HG03521 (cell line): ENCODE data around the gene BANF2.
"Not testable (repeated sequence)": the region's sequence is repeated elsewhere in the genome, so short reads cannot be mapped to it uniquely, and the experiment has no call there.

Experiments used
- ATAC-seq: cut with Tn5 transposase; IDR thresholded peaks from one replicate; pipeline ENCODE4 v1.9.1; 2021; ENCODE audit warnings: mild to moderate bottlenecking, moderate library complexity; ENCODE audit not compliant: unreplicated experiment

Gene BANF2

DNA sequence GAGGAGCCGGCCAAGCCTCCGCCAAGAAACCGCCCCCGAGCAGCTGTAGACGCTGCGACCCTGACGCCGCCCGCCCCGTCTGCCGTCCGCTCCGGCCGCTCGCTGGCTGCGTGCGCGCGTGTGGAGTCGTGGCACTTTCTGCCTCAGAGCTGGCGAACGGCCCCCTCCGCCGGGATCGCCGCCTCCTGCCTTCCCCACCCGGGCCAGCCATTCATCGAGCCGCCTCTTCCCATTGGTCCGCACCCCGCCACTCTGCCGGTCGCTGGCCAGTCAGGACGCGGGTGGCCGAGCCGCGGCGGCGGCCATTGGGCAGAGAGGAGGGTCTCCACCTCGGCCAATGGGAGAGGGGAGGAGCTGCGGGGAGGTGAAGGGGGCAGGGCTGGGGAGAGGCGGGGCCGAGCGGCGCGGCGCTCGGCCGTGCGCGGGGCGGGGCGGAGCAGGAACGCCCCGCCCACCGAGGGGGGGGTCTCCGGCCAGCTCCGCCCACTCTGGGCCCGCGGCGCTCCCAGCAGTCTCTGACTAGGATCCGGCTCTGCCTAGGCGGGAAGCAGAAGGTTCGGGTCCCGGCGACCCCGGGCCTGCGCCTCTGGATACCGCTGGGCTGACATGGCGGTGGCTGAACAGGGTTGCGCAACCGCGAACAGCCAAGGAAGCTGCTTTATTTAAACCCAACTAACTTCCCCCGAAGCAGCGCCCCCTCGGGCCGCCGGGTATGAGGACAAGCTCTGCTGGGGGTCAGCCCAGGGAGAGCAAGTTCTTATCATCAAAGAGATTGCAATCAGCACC, 17.5 kb upstream of the BANF2 start, which contains the start of gene RRBP1:
TSS of gene RRBP1 (minus strand) at position 140 of the 786 bp plus-strand sequence. CDS start 21,735 bp downstream, outside the sequence.
- peak; percentile 83 for ATAC-seq

DNA sequence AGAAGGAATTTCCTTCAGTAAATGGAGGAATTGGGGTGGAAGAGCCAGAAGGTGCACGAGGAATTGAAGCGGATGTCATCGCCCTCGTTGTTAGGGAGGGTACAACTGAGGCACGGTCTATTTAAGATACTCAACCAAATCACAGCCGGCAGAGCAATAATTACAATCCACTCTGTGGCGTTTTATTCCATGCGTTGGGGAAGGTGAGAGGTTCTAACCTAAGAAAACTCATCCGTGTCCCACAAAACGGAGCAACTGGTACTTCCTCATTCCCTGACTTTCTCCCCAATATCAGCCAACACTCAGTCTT, 16.9 kb upstream of the BANF2 start:
- no peak for ATAC-seq

DNA sequence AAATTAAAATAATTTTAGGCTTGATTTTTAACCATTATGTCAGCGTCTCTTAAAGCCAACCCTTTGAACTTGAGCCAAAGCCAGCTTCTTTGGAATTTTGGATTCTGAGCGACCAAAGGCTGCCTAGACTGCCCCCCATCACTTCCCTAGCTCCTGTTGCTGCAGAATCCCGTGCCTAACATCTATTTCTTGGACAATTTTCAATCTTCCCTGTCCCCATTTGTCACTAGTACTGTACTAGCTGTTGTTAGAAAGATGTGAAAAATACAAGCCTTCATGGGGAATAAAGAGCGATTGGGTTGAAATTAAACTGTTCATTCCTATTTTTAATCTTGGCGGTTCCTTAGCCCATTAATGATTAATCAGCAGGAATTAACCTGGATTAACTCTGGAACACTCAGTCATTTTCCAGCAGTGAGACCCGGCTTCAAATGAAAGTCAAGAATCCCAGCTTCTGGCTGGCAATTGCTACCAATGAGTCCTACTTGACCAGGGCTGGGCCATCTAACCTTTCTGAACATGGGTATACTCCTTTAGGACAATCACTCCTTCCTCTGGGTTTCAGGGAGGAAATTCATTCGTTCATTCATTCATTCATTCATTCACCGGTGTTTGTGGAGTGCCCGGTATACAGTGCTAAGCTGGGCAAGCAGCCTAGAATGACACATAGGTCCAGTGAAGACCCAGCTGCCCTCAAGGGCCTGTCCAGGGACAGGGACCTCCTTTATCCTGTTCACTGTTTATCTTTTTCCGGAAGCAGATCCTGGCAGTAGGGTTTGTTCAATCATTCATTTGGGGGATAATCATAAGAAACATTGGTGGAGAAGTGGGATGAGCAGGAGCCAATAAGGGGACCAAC, 16.3 kb upstream of the BANF2 start:
- ATAC-seq, result no peak

DNA sequence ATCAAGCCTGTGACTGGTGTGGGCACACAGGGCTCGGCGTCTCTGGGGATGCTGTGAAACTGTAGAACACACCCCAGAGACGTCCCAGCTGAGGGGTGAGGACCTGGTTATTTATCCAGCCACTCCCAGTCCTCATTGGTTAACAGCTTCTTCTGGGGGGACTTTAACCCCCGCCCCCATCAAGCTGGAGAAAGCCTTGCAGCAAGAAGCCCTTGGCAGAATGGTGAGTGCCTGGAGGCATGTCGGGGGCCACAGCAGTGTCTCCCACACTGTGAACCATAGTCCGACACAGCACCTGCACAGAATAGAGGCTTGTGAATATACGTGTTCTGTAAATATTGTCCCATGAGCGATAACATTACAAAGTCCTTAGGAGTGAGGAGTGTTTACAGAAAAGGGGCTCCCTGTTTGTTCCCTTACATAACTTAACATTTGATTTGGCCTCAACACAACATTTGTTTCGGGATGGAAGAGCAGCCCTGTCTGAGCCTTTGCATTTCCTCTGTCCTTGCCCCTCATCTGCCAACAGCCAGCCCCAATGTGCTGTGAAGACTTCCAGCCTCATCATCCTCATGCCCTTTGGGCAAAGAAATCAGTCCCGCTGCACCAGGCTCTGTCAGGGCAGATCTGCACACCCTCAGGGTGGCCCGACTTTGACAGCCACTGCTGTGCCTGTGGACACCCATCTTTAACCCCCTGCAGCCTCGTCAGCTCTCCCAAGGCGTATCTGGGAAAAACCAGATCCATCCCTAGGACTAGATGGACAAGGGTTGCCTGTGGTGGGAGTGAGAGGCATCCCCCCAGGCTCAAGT, 15.5 kb upstream of the BANF2 start:
- ATAC-seq, result no peak

DNA sequence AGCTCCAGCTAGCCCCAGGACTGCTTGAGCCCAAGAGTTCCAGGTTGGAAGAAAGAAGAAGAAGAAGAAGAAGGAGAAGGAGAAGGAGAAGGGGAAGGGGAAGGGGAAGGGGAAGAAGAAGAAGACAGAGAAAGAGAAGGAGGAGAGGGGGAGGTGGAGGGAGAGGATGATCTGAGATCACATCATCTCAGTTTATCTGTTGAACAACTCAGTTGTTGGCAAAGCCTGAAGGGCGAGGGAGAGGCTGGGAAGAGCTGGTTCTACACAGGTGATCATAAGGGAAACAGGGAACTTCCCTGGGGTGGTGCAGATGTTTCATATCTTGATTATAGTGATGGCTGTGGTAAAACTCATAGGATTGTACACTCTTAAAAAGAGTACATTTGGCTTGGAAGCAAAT, 14.6 kb upstream of the BANF2 start:
- ATAC-seq, result no peak

DNA sequence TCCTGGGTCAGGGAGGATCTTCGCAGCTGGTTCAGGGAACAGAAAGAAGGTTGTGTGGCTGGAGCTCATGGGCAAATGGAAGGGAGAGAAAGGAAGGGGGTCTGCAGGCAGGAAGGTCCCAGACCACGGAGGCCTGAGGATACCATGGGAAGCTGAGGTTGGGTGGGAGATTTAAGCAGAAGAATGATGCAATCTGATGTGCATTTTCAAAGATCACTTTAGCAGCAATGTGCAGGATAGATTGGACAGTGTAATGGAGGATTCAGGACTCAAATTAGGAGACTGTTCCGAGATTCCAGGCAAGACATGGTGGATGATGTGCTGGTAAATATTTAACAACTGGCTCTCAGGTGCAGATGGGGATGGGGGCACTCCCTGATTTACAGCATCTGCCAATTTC, 12.0 kb upstream of the BANF2 start:
- ATAC-seq, result no peak

DNA sequence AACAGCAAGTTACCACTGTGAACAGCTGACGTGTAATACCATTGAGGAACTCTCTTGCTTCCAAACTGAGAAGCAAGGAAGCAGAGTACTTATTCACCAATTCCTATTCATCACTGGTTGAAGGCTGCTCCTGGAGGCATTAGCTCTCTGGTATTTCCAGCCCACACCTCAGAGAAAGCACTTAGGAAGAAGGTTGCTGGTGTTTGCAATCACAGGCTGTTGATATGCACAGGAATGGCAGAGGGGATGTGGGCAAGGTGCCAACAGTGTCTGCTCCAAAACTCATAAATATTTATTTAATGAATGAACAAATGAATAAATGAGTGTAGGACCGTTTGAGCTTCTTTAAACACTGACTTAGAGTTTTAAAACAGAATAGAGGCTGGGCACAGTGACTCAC, 10.8 kb upstream of the BANF2 start:
- ATAC-seq, result no peak

DNA sequence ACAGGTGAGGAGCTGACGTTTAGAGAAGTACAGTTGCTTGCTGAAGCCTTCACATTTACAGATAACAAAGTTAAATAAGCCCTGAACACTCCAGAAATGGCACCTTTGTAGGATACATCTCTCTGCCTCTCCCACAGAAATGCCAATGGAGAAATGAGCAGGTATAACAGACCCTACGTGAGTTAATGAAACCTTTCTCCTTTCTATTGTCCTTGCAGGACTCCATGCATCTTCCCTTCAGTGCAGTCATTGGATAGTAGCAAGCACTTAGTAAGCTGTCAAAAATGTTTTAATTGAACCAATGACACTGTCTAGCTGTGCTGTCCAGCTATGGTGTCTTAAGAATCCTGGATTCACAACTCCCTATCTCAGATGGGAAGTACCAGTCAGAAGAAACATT, 9.6 kb upstream of the BANF2 start:
- ATAC-seq, result no peak

DNA sequence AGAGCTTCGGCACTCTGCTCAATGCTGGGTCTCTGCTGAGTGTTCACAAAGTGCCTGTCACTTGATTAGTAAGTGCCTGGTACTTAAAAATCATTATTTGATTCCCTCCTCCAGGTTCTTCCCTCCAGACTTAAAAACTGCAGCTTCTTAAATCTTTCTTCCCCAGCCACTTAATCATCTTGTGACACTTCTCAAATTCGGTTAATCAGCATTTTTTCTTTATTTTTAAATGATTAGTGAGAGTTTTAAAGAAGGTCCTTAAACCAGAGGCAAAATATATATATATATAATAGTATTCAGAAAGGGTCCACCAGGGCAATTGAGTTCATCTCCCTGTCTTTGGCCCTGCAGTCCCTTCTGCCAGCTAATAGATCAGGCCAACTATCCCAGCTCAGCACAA, 8.0 kb upstream of the BANF2 start:
- no peak for ATAC-seq

DNA sequence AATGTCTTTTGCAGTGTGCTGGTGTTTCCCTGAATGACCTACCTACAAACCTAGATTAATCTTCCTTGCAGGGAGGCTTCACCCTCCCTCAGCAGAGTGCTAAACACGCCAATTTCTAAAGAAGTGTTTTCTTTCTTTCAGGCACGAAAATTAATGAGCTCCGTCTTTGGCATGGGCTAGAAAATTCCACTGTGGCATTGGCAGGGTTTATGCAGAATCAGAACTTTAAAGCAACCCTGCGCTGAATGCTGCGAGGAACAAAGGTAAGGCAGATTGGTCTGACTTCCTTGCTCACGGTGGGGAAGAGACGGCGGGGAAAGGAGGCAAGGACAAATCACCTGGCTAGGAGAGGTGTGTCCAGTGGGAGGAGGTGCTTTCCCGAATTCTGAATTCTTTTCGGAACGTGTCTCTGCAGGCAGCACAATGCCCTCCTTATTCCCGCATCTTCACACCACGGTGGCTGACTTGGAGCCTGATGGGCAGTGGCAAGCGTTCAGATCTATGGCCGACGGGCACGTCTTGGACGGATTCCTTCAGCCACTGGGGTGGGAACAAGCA, 6.2 kb upstream of the BANF2 start:
- ATAC-seq, result no peak

DNA sequence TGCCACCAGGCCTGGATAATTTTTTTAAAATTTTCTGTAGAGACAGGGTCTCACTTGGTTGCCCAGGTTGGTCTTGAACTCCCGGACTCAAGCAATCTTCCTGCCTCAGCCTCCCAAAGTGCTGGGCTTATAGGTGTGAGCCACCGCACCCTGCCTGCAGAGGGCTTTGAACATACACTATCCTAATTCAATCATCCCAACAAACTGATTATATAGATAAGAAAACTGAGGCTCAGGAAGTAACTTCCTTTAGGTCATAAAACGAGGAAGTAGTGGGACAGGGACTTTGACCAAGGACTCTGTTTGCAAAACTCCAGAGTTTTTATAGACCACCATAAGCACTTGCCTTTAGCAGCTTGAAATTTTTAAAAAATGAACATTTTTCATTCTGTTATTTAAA, 5.0 kb upstream of the BANF2 start:
- no peak for ATAC-seq

DNA sequence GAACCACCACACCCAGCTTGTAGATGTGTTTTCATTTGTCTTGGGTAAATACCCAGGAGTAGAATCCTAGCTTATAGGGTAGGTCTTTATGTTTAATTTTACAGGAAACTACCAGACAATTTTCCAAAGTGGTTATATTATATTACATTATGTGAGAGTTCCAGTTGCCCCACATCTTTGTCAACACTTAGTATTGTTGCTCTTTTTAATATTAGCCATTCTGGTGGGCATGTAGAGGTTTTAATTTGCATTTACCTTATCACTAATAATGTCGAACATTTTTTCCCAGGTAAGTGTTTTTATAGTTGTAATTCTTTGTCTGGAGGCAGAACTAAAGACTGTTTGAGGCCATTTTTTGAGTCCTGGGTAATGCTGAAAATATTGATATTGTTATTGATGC, 3.5 kb upstream of the BANF2 start:
- ATAC-seq, result no peak

DNA sequence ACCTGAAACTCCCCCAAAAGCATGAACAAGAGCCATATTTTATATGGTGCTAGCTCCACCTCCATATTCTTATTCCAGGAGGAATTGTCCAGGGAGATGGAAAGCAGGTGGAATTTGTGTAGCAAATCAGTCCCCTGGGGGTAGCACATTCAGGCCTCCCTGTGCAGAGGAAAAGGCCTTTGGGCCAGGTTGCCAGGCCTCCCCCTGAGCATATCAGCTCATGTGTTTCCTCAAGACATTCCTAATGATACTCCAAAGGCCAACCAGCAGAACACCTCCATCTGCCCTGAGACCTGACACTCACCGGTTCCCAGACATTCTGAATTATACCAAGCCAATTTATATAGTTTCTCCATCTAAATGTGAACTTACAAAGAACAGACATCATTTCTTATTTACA, 2.6 kb upstream of the BANF2 start:
- ATAC-seq, result no peak

DNA sequence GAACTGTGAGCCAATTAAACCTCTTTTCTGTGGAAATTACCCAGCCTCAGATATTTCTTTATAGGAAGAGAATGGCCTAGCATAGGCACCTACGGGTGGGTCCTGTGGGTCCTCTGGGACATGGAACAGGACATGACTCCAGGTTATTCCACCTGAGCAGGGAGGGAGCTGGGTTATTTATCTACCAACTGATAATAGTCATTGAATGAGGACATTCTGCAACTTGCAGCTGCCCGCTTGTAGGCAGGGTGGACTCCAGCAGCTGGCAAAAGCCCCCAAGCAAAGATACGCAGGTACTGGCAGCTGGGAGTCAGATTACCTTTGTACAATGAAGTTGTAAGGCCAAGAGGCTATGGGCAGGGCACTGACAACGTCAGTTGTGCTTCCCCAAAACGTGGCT, 1.4 kb upstream of the BANF2 start:
- no peak for ATAC-seq

DNA sequence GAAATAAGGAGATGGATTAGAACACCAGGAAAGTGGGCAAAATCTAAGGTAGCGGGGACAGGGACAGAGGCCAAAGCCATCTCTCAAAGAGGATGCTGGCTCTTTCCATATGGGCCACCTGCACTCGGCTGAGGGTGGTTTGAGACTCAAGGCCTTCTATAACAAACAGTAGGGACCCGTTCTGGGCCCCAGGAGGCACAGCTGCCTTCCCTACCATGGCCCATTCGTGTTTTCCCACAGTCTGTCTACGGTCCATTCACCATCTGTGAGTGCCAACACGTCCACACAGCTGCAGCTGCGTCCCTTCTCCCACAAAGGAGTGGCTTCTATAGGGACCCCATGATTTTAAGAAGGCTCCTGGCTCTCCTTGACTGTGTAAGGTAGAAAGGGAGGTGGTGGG, 871 bp downstream of the BANF2 start:
- no peak for ATAC-seq

DNA sequence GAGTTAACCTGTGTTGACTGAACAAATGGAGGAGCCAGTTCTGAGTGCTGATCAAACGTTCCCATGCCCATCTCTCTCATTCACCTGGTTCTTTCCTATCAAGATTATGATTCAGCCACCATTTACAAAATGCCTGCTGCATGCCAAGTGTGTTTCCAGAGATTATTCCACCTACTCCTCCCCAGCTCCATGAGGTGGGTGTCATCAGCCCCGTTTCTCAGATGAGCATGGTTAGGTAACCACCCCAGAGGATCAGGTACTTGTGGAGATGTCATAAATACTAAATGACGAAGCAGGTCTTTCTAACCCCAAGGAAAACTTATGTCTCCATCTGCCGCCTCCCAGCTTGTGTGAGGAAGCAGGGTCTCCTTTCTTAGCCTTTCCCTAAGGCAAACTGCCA, 2.1 kb downstream of the BANF2 start:
- no peak for ATAC-seq

DNA sequence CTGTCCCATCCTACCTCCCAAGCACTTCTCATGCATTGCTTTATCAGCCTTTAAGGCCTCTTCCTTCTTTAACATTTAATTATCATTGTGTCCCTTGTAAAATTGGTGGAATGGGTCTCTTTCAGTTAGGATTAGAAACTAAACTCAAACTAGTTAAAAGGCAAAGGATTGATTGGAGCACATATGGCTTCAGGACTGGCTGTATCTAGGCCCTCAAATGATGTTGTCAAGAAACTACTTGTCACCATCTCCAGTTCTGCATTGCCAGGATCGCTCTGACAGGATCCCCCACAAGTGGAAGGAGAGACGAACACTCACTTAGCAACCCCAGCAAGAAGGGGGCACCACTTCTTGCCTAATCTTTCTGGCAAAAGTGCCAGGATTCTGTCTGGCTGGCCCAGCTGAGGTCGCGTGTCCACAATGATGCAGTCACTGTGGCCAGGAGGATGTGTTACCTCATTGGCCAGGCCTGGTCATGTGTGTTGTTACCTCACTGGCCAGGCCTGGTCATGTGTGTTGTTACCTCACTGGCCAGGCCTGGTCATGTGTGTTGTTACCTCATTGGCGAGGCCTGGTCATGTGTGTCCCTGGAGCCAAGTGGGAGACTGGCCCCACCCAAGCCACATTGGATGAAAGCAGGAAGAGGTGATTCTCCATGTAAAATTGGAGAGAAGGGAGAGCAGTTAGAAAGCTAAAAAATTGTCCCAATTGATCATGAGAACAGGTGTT, 5.0 kb downstream of the BANF2 start:
- ATAC-seq, result no peak

DNA sequence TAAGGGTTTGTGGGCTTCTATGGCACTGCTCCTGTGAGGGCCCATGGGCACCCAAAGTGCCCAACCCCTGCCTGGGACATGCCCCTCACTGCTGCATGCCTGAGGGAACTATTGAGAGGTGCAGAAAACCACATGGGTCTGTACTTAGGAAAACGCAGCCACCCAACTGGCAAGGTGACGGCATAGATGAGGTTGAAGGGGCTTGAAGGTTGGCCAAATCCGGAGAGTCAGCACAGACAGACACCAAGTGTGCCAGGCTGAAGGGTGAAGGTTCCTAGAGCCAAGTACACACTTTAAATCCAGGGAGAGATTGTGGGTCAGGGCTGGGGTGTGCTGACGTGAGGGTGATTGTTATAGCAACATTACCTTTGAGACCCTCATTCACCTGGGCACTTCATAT, 6.2 kb downstream of the BANF2 start:
- no peak for ATAC-seq

DNA sequence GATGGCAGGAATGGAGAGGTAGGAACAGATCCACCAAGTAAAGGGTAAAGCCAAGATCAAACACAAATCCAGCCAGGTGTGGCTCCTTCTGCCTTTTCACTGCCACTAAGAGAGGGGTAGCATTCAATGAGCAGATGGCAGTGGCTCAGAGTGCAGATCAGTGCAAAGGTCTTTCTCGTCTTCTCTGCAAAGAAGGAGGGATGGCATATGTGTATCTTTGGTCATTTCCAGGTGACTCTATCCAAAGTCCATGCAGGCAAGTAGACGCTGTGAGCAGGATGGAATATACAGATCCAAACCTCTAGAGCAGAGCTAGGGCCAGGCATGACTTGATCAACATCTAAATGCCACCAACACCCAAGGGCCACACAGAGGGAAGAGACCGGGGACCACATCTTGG, 6.9 kb downstream of the BANF2 start:
- ATAC-seq, result no peak

DNA sequence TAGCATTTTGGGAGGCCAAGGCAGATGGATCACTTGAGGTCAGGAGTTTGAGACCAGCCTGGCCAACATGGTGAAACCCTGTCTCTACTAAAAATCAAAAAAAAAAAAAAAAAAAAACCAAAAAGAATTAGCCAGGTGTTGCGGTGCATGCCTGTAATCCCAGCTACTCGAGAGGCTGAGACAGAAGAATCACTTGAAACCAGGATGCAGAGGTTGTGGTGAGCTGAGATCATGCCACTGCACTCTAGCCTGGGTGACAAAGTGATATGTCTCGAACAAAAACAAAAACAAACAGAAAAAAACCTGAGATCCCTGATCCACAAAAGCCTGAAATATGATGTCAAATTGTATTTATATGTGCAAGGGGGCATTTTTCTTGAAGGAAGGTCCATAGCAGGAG, 8.2 kb downstream of the BANF2 start:
- ATAC-seq, result not testable (repeated sequence)
